HG03103 (cell line): ENCODE data around the gene MED13L.
"Not testable (repeated sequence)": the region's sequence is repeated elsewhere in the genome, so short reads cannot be mapped to it uniquely, and the experiment has no call there.

Experiments used
- ATAC-seq: cut with Tn5 transposase; IDR thresholded peaks from one replicate; pipeline ENCODE4 v1.9.1; 2021; ENCODE audit warnings: low read depth; ENCODE audit not compliant: unreplicated experiment

MED13L gene

DNA sequence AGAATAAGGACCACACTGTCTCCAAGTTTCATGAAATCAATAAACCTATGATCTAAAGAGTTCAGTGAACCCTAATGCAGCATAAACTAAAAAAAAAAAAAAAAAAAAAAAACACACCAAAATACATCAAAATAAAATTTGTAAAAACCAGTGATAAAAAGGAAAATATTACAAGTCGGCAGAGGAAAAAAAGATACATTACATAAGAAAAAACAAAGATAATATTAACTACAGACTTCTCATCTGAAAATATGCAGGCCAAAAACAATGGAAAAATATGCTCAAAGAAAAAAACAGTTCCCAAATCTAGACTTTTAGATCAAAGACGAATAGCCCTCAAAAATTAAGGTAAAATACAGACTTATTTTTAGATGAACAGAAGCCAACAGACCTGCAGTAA is 27.6 kb downstream of the MED13L start:
- no peak for ATAC-seq

DNA sequence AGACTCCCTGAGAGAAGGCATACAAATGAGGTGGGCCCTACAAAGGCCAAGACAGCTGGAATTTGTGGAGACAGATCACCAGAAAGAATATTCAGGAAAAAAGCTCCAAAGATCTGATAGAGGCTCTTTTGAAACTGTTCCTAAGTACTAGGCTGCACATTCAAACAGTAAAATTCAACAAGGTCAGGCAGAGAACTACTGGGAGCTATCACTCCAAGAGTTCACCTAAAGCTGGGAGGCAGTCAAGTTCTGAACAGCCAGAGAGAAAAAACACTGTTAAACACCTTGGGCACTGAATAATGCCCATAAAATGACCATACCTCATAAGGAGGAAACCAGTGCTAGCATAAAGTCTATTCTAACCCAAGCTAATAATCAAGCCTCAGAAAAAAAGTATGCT is 28.6 kb downstream of the MED13L start:
- ATAC-seq: no peak

DNA sequence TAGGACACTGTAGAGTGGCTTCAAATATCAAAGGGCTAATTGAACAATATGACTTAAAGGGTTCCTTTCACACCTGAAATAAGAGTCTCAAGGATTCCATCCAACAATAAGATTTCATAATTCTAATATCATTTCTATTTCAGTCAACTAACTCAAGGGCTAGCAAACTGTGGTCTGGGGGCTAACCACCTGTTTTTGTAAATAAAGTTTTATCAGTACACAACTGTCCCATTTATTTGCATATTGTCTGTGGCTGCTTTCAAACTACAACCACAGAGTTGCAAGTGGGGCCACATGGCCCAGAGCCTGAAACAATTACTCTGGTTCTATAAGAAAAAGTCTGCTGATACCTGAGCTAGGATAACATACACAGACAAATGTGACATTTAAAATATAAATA is 29.1 kb downstream of the MED13L start:
- no peak for ATAC-seq

DNA sequence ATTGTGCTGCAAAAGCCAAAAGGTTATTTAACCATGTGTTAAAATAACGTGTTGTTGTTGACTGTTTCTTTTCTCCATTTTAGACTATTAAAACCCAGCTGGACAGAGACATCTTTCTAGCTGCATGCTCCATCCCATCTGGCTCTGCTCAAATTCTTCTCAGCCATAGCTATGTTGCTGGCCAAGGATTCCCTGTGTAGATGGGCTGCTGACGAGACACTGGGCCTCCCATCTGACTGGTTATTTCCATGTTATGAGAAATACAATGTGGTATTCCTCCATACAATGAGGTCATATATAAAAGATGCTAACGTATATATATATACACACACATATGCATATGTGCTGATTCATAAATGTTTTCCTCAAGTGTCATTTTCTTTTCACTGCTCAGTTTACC is 30.1 kb downstream of the MED13L start:
- no peak for ATAC-seq

DNA sequence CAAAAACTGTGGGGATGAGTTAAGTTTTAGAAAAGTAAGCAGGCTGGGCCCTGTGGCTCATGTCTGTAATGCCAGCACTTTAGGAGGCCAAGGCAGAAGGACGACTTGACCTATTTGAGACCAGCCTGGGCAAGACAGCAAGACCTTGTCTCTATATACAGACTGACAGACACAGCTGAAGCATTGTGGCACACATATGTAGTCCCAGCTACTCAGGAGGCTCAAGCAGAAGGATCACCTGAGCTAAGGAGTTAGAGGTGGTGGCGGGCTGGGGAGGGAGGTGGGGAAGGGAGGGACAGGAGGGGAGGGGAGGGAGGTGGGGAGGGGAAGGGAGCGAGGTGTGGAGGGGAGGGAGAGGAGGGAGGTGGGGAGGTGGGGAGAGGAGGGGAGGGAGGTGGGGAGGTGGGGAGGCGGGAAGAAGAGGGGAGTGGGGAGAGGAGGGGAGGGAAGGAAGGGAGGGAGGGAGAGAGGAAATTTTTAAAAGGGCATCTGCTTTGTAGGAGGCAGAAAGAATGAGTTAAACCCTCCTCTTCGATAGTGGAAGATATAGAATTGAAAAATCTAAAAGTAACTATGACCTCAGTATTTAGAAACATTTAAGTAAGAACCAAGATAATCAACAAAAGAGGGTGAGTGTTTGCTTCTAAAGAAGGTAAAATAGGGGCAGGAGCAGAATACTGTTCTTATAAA is 30.9 kb downstream of the MED13L start:
- ATAC-seq: no peak

DNA sequence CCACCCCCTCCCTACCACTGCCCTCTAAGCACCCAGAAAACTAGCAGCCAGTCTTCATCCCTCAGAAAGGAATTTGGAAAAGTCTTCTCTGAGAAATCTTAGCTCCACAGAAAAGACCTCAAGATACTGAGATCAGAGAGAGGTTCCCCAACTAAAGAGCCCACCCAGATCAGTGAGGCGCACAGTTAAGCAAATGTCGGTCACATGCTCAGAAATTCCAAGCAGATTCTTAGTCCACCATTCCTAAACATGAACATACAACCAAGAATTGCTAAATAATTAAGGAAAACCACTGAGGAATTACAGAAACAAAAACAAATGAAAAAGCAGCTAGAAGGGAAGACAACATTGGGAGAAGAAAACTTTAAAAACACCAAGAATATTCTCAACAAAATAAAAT is 32.3 kb downstream of the MED13L start:
- ATAC-seq: no peak

DNA sequence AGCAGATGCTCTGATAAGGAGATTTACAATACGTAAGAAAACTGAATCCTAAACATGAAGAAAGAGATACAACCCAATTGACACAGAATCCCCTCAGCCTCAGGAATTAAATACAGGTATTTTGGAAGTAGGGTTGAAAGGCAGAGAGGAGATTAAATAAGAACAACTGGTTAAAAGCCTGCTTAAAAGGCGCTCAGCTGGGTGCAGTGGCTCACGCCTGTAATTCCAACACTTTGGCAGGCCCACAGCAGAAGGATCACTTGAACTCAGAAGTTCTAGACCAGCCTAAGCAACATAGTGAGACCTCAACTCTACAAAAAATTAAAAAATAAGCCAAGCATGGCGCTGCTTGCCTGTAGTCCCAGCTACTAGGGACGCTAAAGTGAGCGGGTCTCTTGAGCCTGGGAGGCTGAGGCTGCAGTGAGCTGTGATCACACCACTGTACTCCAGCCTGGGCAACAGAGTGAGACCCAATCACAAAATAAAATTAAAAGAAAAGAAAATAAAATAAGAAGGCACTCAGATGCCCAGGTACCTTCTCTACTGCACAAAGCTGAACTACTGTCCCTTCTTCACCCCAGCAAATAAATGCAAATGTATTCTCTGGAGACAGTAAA is 32.9 kb downstream of the MED13L start:
- ATAC-seq: no peak

DNA sequence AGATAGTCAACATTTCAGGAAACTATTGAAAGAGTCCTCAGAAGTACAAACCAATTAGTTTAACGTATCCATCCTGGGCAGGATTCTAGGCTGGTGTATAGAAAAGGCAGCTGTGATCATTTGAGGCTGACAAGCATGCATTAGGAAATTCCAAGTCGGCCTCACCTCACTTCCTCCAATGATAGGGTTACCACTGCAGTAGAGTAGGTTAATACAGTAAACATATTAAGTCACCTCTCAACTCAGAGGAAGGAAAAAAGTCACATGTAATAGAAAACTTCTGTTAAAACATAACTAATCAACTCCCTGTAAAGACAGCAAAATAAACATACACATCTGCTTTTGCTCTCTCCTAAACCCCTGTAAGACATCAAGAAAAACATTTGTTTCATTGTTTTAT is 33.5 kb downstream of the MED13L start:
- ATAC-seq: no peak

DNA sequence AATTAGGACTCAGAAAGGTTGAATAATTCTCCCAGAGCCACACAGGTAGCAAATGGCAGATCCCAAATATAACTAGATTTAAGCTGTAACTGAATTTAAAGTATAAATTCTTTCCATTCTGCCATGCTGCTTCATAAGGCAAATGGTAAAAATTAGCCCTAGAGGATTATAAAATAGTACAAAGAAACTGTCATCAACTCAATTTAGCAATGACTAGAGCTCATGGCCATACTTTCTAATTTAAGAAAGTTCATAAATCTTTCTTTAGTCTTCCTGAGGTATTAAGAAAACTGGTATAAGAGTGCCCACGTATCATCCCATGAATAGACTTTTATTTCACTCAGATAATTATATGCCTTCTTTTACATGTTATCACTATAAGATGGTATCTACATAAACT is 34.8 kb downstream of the MED13L start:
- no peak for ATAC-seq

DNA sequence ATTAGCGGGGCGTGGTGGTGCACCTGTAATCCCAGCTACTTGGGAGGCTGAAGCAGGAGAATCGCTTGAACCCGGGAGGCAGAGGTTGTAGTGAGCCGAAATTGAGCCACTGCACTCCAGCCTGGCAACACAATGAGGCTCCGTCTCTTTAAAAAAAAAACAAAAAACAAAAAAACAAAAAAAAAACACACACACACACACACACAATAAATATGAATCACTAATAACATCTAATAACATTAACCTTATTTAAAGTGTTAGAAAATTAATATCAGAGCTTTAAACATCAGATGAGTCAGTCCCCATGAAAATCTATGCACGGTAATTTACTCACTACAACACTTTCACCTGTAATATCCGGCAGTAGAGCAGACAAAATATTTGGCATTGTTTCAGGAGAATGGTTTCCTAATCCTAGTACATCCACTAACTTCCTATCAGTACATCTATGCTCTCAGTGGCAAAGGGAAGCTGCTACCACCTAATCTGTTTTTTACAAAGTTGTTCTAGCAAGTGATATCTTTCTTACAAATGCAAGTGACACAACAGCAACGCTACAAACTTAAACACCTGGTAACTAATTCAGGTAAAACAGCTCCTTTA is 36.2 kb downstream of the MED13L start:
- no peak for ATAC-seq

DNA sequence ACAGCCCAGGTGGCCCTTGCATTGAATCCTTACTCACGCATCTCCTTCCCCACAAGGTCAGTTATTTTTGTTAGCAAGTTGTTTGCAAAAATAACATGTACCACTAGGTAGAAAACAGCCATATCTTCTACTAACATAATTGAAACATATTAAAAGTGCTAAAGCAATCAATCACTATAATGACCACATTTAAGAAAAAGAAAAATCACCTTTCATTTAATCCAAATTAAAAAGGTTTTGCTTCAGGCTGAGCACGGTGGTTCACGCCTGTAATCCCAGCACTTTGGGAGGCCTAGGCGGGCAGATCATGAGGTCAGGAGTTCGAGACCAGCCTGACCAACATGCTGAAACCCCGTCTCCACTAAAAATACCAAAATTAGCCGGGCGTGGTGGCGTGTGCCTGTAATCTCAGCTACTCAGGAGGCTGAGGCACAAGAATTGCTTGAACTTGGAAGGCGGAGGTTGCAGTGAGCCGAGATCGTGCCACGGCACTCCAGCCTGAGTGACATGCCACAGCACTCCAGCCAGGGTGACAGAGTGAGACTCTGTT is 38.8 kb downstream of the MED13L start:
- ATAC-seq: not testable (repeated sequence)

DNA sequence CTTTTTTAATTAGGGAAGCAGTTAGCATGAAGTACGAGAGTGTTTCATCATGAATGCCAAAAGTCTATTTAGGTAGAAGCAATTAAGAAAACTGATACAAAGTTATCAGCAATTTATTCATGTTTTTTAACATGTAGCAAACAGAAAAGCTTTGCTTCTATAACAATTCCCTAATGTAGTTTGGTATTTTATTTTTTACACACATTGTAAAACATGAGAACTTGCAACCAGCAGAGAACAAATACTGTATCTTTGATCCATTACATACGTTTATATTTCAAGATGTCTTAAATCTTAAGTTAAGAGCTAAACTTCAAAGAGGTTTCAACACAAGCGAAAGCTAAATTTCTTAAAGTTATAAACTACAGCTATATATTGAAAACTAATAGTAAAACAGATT is 39.3 kb downstream of the MED13L start:
- no peak for ATAC-seq

DNA sequence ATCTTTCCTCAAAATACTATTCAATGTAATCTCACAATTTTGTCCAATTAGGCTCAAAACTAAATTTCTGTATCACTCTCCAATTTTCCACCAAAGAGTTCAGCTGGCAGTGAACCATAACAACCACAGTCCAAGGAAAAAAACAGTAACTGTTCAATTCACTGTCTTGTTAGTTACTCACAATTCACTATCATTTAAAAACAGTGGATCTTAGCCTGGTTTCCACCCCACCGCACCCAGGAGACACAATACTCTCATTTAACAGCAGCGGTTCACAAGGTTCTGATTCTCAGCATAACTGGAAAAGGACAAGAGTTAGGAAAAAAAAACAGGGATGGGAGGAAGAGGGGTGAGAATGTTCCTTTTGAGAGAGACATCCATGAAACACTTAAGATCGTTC is 40.5 kb downstream of the MED13L start:
- no peak for ATAC-seq

DNA sequence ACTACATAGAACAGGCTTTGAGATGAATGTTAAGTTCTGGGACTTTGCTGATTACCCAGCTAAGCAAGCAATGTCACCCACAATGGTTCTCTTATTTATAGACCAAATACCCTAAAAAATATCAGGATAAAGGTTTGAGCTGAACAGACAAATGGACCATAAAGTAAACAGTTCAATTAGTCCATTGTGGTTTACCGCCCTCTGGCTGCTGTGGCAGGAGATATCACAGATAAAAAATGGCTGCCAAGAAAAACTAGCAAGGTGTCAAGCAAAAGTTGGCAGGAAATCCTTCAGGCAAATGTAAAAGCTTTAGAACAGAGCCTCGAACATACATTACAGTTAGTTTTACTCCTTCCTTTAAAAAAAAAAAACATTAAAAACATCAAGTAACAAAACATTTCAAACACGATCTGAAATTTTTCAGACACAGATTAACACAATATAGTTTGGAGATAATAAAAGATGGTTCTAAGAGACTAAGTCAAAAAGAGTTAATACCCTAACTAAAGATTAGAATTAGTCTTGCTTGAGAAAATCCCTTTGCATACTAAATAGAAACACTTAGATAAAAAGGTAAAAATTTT is 41.3 kb downstream of the MED13L start:
- no peak for ATAC-seq

DNA sequence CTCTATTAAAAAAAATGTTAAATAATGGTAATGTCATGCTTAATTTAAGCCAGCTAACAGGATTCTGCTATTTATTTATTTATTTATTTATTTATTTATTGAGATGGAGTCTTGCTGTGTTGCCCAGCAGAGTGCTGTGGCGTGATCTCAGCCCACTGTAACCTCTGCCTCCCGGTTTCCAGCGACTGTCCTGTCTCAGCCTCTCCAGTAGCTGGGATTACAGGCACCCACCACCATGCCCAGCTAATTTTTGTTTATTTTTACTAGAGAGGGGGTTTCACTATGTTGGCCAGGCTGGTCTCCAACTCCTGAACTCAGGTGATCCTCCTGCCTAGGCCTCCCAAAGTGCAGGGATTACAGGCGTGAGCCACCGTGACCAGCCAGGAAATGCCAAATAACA is 43.3 kb downstream of the MED13L start:
- not testable (repeated sequence) for ATAC-seq

DNA sequence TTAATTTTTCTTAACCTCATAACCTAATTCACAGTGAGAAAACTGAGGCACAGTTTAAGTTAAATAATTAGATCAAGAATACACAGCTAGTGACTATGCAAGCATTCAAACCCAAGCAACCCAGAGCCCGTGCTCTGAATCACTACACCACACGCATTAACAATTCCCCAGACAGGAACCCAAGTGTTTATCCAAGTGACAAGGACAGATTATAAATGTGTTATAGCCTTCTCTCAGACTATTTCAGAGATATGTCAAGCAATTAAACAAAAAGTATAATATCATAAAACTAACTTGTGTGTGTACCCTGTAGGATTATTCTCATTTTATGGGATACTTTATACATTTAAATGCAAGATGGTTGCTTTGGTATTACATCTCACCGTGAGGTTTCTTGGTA is 43.8 kb downstream of the MED13L start:
- ATAC-seq: no peak

DNA sequence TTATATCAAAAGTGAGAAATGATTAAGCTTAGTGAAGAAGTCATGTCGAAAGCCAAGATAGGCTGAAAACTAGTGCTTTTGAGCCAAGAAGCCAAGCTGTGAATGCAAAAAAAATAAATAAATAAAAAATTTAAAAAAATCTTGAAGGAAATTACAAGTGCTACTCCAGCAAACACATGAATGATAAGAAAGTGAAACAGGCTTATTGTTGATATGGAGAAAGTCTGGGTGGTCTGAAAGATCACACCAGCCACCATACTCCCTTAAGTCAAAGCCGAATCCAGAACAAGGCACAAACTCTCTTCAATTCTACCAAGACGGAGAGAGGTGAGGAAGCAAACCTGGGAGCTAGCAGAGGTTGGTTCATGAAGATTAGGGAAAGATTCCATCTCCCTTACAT is 49.7 kb downstream of the MED13L start:
- no peak for ATAC-seq

DNA sequence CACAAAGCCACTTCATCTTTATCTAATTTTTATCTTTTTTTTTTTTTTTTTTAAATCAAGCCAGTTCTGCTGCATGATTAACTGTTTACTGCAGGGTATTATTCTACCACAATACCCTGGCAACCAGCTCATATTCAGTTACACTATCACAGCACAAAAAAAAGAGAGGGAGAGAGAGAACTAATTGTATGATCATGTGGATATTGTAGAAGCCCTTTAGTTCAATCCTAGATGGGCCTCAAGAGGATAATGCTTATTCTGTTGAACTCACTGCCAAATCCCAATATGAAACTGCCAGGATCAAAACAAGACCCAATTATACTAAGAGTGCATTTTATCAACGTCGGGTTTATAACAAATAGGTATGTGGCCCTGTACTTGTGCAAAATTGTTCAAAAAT is 51.5 kb downstream of the MED13L start:
- ATAC-seq: no peak

DNA sequence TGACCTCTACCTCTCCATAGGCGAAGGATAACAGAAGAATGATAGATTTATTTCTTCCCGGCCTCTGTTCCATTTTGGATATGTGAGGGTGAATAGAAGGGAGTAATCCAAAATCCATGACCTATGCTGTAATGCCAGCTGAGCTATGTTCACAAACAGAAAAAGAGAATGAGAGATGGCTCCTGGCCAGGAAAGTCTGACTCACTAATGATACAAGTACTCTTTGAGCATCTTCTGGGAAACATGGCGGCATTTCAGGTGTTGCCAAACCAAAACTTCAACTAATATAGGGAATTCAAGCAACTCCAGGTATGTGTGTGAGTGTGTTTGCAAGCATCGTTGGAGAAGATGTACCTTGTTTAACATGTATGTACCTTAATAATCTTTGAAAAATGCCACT is 55.1 kb downstream of the MED13L start:
- ATAC-seq: no peak

DNA sequence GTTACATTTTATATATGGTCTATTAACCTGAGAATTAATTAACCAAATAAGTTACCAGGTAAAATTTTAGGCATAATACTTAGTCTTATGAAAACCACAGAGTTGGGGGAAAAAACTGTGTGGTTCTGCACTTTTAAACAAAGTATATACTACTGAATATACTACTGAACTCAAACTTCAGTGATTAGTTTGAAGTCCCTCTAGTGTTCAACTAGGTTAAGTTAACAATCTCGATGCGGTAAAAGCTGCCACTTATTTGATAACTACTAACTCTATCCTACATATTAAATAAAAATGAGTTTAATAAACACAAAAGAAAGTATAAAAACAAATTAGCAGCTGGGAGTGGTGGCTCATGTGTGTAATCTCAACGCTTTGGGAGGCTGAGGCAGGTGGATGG is 56.7 kb downstream of the MED13L start:
- ATAC-seq: no peak

DNA sequence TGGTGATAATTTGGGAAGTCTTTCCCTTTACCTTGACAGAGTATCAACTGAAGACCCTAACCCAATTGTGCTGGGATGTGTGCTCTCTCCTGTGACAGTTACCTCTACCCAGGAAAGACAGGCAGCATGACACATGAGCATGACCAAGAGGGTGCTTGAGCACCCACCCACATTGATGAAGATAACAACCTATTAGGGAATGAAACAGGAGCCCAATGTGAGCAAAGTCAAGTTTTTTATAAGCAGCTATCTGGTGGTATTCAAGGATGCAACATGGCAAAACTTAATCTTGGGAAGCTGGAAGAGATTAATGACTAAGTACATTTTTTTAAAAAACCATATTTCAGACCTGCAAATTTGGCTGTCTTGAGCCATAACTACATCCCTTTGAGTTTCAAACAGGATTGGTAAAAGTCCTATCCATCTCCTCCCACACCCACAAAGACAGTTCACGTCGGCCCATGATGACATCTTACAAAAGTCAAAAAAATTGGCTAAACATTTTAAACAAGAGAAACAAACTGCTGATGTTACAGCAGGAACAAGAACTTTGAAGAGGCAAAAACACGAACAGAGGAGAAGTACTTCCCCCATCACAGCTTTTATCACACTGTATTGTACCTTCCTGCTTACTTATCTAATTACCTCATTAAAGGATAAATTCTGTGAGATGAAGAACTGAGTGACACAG is 60.3 kb downstream of the MED13L start:
- ATAC-seq: no peak
